K562 (cell line): Measurements from ENCODE around the gene HSPA6. TPM values are rescaled to one million over a fixed set of nuclear protein-coding genes. Genes with fewer than 3 reads are reported as not detected.
A peak's percentile ranks its signal among the peaks of the same experiment; 100 is the strongest.

Source experiments
- ARID1B ChIP-seq: fragments of 450-650 bp; IDR thresholded peaks from 2 replicates; pipeline ENCODE4 v1.6.1; 2016; ENCODE audit warnings: antibody characterized with exemption, mild to moderate bottlenecking, inconsistent platforms
- CHD1 ChIP-seq: fragments of 200-600 bp; sonication (generic); IDR thresholded peaks from one replicate; pipeline ENCODE4 v1.6.1; 2012; ENCODE audit warnings: mild to moderate bottlenecking, moderate library complexity, low read length, inconsistent platforms
- EP300 ChIP-seq: IDR thresholded peaks from 2 replicates; pipeline ENCODE4 v1.6.1; 2012; ENCODE audit warnings: low read length, improper control_type of control experiment
- ETV6 ChIP-seq, 3 experiments: fragments of 150-350 bp in 1 of 3; sonication (generic) in 1 of 3; formaldehyde crosslinking in 1 of 3; IDR thresholded peaks; 2 replicates each; pipeline versions ENCODE4 v1.6.1 to v1.8.0; 2014 to 2022; ENCODE audit warnings: borderline replicate concordance in 2 of 3, low read depth in 2 of 3, antibody characterized with exemption in 1 of 3, low read length in 1 of 3, mild to moderate bottlenecking in 1 of 3, missing genetic modification reagents in 1 of 3
- EWSR1 ChIP-seq: fragments of 450-650 bp; IDR thresholded peaks from 2 replicates; pipeline ENCODE4 v1.6.1; 2018; ENCODE audit warnings: borderline replicate concordance, mild to moderate bottlenecking, low read depth, moderate library complexity; ENCODE audit not compliant: partially characterized antibody
- FOS ChIP-seq: IDR thresholded peaks from 3 replicates; pipeline ENCODE4 v1.6.1; 2011; ENCODE audit not compliant: insufficient read length; ENCODE audit errors: extremely low read depth
- FOXK1 ChIP-seq: sonication (generic); formaldehyde crosslinking; IDR thresholded peaks from 2 replicates; pipeline ENCODE4 v1.8.0; 2022; ENCODE audit warnings: missing genetic modification reagents, mild to moderate bottlenecking, borderline replicate concordance
- HMG20A ChIP-seq: fragments of 450-650 bp; formaldehyde crosslinking; conservative IDR thresholded peaks from 2 replicates; pipeline ENCODE4 v1.4.0; 2020; ENCODE audit warnings: mild to moderate bottlenecking, mixed read lengths
- KLF10 ChIP-seq: fragments of 250-450 bp; sonication (Bioruptor Pico); IDR thresholded peaks from 2 replicates; pipeline ENCODE4 v1.6.1; 2021; ENCODE audit warnings: matching md5 sums
- MTF1 ChIP-seq: fragments of 250-450 bp; sonication (Bioruptor Pico); IDR thresholded peaks from 2 replicates; pipeline ENCODE4 v1.9.0; 2021; ENCODE audit warnings: moderate library complexity, mild to moderate bottlenecking, inconsistent platforms, borderline replicate concordance
- NR2C2 ChIP-seq, 2 experiments: fragments of 200-800 bp in 1 of 2; sonication (Bioruptor generic) in 1 of 2; sonication (generic) in 1 of 2; formaldehyde crosslinking in 1 of 2; IDR thresholded peaks; 2 replicates each; pipeline versions ENCODE4 v1.6.1 to v1.8.0; 2016 to 2022; ENCODE audit warnings: mild to moderate bottlenecking in 1 of 2, missing compliant biosample characterization in 1 of 2, missing genetic modification characterization in 1 of 2, missing genetic modification reagents in 1 of 2
- OTX1 ChIP-seq: fragments of 450-650 bp; formaldehyde crosslinking; IDR thresholded peaks from 2 replicates; pipeline ENCODE4 v1.4.0; 2022; ENCODE audit warnings: mild to moderate bottlenecking
- RBM15 ChIP-seq: fragments of 200-400 bp; formaldehyde crosslinking; IDR thresholded peaks from 2 replicates; pipeline ENCODE4 v1.6.1; 2018; ENCODE audit warnings: mild to moderate bottlenecking, low read length, moderate library complexity; ENCODE audit not compliant: insufficient read depth
- TFAM ChIP-seq: fragments of 250-450 bp; sonication (Bioruptor Pico); conservative IDR thresholded peaks from 2 replicates; pipeline ENCODE4 v1.5.0; 2021; ENCODE audit warnings: mild to moderate bottlenecking, moderate library complexity
- ZNF175 ChIP-seq: fragments of 200-800 bp; sonication (Bioruptor generic); IDR thresholded peaks from 2 replicates; pipeline ENCODE4 v1.6.1; 2016; ENCODE audit warnings: low read depth, mild to moderate bottlenecking, missing genetic modification characterization, missing compliant biosample characterization
- ZNF274 ChIP-seq: IDR thresholded peaks from 2 replicates; pipeline ENCODE4 v1.6.1; 2011; ENCODE audit warnings: low read depth, mild to moderate bottlenecking, low read length, moderate library complexity, borderline replicate concordance
- ZSCAN32 ChIP-seq: fragments of 450-650 bp; formaldehyde crosslinking; IDR thresholded peaks from 2 replicates; pipeline ENCODE4 v1.4.0; 2020; ENCODE audit warnings: mild to moderate bottlenecking, moderate library complexity
- polyA plus RNA-seq, 8 experiments: library from polyadenylated mRNA; depleted of rRNA in 4 of 8; stranded (reverse) in 5 of 8; unstranded in 3 of 8; fragments of >200 nt; fragmentation: Nextera tagmentation in 2 of 8; fragmentation: Illumina TruSeq in 1 of 8; extraction: Ambion mirVana in 2 of 8; extraction: Trizol in 1 of 8; gene quantifications; 2 replicates each; pipeline versions ENCODE4 v1.2.1 to v1.2.3, GENCODE V29; 2011 to 2014; ENCODE audit warnings: inconsistent platforms in 1 of 8, missing spikeins in 1 of 8
- total RNA-seq, 7 experiments: library from RNA; depleted of rRNA in 6 of 7; stranded (reverse); fragments of >200 nt in 6 of 7; fragmentation: Illumina TruSeq in 2 of 7; extraction: Trizol in 2 of 7; gene quantifications; 2 replicates each; pipeline versions ENCODE4 v1.2.1 to v1.2.3, GENCODE V29; 2011 to 2021; ENCODE audit warnings: low replicate concordance in 1 of 7
- TF ChIP-seq, protein P1 (sequence below): fragments of 450-650 bp; IDR thresholded peaks from 2 replicates; pipeline ENCODE4 v1.6.1; 2016; ENCODE audit warnings: borderline replicate concordance
- TF ChIP-seq, protein P2 (sequence below): IDR thresholded peaks from 3 replicates; pipeline ENCODE4 v1.6.1; 2011; ENCODE audit warnings: borderline replicate concordance, mild to moderate bottlenecking, moderate library complexity; ENCODE audit not compliant: insufficient read length; ENCODE audit errors: extremely low read depth
- TF ChIP-seq, protein P3 (sequence below): sonication (generic); formaldehyde crosslinking; IDR thresholded peaks from 2 replicates; pipeline ENCODE4 v1.9.0; 2022; ENCODE audit warnings: mild to moderate bottlenecking, missing genetic modification reagents

HSPA6 gene
- total and polyA plus RNA-seq, 9 of the 15 experiments (the other 6 are each of a cell fraction or from before 2014, with no cell fraction given), result 0.15 to 10.0 (median 2.4) TPM

DNA sequence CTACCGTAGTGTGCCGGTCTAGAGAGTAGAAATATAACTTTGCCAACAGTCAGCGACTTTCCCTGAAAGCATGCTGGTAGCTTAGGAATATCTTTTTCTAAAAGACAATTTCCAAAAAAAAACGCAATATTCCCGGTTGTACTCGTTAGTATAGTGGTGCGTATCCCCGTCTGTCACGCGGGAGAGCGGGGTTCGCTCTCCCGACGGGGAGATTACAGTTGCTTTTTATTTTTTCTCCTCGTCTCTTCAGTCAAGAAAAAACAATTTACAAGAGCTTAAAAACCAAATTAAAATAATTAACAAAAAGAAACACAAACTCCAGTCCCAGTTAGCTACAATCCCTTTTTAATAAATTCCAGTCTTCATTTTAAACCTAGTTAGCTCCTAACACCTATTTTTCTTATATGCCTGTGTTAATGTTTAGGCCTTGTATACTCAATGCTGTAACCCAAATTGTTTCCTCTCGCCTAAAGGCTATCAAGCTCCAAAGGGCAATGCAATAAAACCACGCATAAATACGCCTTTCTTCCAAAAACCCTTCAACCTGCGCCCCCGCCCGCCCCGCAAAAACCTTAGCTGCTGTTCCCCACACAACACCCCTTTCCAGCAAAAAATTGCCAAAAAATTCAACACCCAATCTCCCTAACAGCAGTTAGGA is 7.8 kb downstream of the HSPA6 start (continued):
- TF ChIP-seq, protein P1, sequence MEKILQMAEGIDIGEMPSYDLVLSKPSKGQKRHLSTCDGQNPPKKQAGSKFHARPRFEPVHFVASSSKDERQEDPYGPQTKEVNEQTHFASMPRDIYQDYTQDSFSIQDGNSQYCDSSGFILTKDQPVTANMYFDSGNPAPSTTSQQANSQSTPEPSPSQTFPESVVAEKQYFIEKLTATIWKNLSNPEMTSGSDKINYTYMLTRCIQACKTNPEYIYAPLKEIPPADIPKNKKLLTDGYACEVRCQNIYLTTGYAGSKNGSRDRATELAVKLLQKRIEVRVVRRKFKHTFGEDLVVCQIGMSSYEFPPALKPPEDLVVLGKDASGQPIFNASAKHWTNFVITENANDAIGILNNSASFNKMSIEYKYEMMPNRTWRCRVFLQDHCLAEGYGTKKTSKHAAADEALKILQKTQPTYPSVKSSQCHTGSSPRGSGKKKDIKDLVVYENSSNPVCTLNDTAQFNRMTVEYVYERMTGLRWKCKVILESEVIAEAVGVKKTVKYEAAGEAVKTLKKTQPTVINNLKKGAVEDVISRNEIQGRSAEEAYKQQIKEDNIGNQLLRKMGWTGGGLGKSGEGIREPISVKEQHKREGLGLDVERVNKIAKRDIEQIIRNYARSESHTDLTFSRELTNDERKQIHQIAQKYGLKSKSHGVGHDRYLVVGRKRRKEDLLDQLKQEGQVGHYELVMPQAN, result no peak
- TF ChIP-seq FOS, result no peak
- no peak for TF ChIP-seq HMG20A
- no peak for TF ChIP-seq OTX1 (CRISPR knock-in tag)
- TF ChIP-seq MTF1 (CRISPR knock-in tag), result no peak
- TF ChIP-seq ETV6 (IDR thresholded peaks at IDR 0.05; ENCODE audit: borderline replicate concordance in 1 of 2, low read depth in 2 of 2, low read length in 1 of 2), result no peak
- no peak for TF ChIP-seq ETV6 (CRISPR knock-in tag; IDR thresholded peaks at IDR 0.05; ENCODE audit: borderline replicate concordance)
- TF ChIP-seq ZNF175 (CRISPR knock-in tag), result no peak
- no peak for TF ChIP-seq NR2C2 (CRISPR knock-in tag; IDR thresholded peaks at IDR 0.05)
- TF ChIP-seq NR2C2 (tag; IDR thresholded peaks at IDR 0.05), result no peak
- no peak for TF ChIP-seq ZSCAN32 (CRISPR knock-in tag)
- no peak for TF ChIP-seq ARID1B
- TF ChIP-seq, protein P2, sequence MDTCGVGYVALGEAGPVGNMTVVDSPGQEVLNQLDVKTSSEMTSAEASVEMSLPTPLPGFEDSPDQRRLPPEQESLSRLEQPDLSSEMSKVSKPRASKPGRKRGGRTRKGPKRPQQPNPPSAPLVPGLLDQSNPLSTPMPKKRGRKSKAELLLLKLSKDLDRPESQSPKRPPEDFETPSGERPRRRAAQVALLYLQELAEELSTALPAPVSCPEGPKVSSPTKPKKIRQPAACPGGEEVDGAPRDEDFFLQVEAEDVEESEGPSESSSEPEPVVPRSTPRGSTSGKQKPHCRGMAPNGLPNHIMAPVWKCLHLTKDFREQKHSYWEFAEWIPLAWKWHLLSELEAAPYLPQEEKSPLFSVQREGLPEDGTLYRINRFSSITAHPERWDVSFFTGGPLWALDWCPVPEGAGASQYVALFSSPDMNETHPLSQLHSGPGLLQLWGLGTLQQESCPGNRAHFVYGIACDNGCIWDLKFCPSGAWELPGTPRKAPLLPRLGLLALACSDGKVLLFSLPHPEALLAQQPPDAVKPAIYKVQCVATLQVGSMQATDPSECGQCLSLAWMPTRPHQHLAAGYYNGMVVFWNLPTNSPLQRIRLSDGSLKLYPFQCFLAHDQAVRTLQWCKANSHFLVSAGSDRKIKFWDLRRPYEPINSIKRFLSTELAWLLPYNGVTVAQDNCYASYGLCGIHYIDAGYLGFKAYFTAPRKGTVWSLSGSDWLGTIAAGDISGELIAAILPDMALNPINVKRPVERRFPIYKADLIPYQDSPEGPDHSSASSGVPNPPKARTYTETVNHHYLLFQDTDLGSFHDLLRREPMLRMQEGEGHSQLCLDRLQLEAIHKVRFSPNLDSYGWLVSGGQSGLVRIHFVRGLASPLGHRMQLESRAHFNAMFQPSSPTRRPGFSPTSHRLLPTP, result peak; percentile 35
- no peak for TF ChIP-seq KLF10 (CRISPR knock-in tag)
- peak; percentile 46 for TF ChIP-seq CHD1
- TF ChIP-seq EWSR1, result no peak
- no peak for TF ChIP-seq FOXK1 (CRISPR knock-in tag)
- TF ChIP-seq, protein P3, sequence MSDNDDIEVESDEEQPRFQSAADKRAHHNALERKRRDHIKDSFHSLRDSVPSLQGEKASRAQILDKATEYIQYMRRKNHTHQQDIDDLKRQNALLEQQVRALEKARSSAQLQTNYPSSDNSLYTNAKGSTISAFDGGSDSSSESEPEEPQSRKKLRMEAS (CRISPR knock-in tag), result no peak
- no peak for TF ChIP-seq RBM15
- TF ChIP-seq EP300, result 0 out of 2 replicates have a peak, but pooled peaks have one; percentile 5
- no peak for TF ChIP-seq TFAM (CRISPR knock-in tag)
- TF ChIP-seq ZNF274, result no peak
